ENCODE measurements around the gene RPS6KL1.
A peak's percentile ranks its signal among the peaks of the same experiment; 100 is the strongest.

RPS6KL1 gene

DNA sequence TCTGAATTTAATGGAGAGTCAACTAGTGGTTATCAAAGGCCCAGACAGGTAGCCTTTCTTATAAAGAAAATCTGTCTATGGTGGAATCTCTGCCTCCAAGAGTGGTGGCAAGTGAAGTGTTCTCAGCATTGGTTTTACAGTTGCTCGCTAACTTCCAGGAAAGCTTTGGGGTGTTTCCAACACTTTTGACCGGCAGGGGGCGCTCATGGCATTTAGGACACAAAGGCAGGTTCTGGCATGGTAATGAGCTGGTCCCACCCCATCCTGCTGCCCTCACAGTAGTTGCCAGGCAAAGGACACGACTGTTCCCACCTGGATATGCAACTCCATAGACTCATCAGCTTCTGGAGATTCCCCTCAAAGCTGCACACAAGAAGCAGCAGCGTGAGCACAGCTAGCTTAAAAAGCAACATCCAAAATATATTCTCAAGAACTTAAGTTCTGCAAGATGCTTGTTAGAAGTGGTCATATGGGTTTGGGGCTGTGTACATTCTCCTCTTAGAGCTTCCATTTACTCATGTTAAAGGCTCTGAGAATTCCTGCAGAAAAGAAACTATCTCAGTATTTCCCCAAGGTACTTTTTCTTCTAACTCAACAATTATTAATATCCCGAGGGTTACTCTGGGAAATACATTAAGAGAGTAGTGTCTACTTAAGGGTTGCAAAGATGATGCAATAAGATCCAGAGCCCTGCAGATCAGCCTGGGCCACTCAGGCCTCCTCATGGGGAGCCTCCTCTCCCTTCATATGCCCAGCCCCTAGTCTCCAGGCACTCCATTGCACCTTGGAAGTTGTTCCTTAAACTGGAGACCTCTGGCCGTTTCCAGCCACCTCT lies 61.9 kb downstream of the RPS6KL1 start:
- no peak overlapping the region for H3K4me3 Mint-ChIP-seq
- H3K27me3 Mint-ChIP-seq: no peaks in the 10 kb centered on the region
- H3K36me3 Mint-ChIP-seq: no peaks in the 10 kb centered on the region
- ATAC-seq (ENCODE audit: low read depth) (peak; percentile 75), DNase-seq (ENCODE audit: low spot score in 2 of 2) (peak; percentile 89 to 93)
- H3K4me1 Mint-ChIP-seq: peaks cover 4% of the 10 kb centered on the region
- no peaks in the 10 kb centered on the region for H3K9me3 Mint-ChIP-seq
- H3K27ac Mint-ChIP-seq: no peak overlapping the region

DNA sequence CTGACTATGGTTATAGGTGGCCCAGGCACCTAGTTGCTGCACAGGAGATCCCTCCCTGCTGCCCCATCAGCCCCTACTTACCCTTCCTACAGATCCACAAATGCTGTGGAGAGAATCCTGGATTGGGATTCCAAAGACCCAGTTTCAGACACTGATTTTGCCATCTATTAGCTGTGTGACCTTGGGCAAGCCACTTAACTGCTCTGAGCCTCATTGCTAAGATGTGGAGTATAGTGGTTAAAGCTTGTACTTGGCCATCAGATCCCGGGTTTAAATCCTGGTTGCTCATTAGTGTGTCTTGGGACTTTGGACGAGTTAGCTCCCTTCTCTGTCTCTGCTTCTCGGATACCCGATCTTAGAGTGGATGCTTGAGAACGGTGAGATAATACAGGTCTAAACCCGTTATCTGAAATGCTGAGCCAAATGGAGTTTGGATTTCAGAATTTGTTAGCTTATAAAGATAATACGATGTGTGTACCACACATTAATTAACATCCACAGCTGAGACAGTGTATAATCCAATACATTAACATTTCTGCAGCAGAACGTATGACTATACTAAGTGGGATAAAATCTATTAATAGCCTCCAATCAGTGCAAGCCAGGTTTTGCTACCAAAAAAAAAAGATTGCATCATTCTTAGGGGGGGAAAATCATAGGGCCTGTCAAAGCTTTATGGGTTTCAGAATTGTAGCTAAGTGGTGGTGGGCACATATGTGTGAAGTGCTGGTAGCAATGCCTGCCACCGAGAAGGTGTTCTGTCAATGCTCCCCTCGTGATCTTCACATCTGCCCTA lies 63.1 kb downstream of the RPS6KL1 start:
- Mint-ChIP-seq H3K27ac (no peak overlapping the region), H3K27me3 (no peaks in the 10 kb centered on the region), H3K36me3 (no peaks in the 10 kb centered on the region), H3K4me3 (no peak overlapping the region), H3K9me3 (no peaks in the 10 kb centered on the region), H3K4me1 (peaks cover 9% of the 10 kb centered on the region)
- DNase-seq (ENCODE audit: low spot score in 2 of 2) (no peak), ATAC-seq (ENCODE audit: low read depth) (no peak)

DNA sequence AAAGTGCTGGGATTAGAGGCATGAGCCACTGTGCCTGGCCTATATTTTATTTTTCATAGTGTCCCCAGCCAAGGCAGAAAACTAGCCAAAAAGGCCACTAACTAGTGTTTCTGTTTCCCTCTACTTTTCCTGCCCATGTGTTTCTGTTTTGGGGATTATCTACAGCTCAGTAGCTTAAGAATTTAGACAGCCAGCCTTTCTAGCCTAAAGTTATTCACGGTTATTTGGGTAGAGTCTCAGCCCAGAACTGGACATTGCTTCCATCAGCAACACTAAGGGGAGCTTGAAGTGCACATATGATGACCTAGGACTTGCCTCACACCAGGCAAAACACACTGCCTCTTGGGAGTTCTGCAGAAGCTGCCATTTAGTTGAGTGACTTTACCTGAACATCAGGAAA lies 65.0 kb downstream of the RPS6KL1 start:
- H3K27ac Mint-ChIP-seq: no peak overlapping the region
- no peak overlapping the region for H3K4me3 Mint-ChIP-seq
- DNase-seq (ENCODE audit: low spot score in 2 of 2): no peak
- ATAC-seq (ENCODE audit: low read depth): no peak
- peaks cover 13% of the 10 kb centered on the region for H3K4me1 Mint-ChIP-seq
- H3K27me3 Mint-ChIP-seq: no peaks in the 10 kb centered on the region
- no peaks in the 10 kb centered on the region for H3K36me3 Mint-ChIP-seq
- H3K9me3 Mint-ChIP-seq: no peaks in the 10 kb centered on the region

DNA sequence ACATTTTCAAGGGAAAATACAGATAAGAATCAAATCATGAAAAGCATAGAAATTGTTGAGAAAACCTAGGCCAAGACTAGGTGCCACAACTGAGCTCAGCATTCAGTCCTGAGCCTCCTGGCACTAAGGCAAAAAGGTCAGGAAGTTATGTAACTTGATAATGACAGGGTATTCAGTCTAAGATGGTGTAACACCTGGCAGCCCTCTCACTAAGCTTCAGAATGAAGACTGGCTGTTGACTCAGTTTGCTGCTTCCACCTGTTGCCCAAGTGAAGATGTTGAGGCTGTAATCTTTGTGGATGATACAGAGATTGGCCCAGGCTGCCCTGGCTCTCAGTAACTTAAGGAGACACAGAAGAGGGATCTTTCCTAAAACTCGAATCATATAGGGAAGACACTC lies 66.7 kb downstream of the RPS6KL1 start:
- Mint-ChIP-seq H3K9me3 (no peaks in the 10 kb centered on the region), H3K4me3 (no peak overlapping the region), H3K4me1 (peaks cover 14% of the 10 kb centered on the region), H3K36me3 (no peaks in the 10 kb centered on the region), H3K27me3 (no peaks in the 10 kb centered on the region), H3K27ac (no peak overlapping the region)
- ATAC-seq (ENCODE audit: low read depth) (no peak), DNase-seq (ENCODE audit: low spot score in 2 of 2) (no peak)

DNA sequence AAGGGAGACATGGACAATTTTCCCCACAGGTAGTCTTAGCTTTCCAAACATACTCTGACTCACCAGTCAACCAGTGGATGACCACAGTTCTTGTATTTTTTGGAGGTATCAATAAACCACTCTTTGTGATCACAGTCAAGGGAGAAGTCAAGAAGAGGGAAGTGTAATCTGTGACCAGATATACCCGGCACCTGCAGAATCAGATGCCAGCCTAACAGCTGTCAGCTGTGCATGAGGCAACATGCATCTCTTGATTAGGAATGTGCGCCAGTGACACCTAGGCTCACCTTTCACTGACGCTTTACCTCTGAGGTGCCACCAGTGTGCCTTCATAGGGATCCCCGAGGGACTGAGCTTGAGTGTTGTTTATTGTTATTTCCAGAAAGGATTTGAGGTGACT lies 67.1 kb downstream of the RPS6KL1 start:
- Mint-ChIP-seq H3K36me3 (no peaks in the 10 kb centered on the region), H3K27me3 (no peaks in the 10 kb centered on the region), H3K27ac (peak overlapping the region; percentile 25), H3K4me3 (no peak overlapping the region), H3K9me3 (no peaks in the 10 kb centered on the region), H3K4me1 (peaks cover 14% of the 10 kb centered on the region)
- ATAC-seq (ENCODE audit: low read depth): peak; percentile 84
- DNase-seq (ENCODE audit: low spot score in 2 of 2): no peak

DNA sequence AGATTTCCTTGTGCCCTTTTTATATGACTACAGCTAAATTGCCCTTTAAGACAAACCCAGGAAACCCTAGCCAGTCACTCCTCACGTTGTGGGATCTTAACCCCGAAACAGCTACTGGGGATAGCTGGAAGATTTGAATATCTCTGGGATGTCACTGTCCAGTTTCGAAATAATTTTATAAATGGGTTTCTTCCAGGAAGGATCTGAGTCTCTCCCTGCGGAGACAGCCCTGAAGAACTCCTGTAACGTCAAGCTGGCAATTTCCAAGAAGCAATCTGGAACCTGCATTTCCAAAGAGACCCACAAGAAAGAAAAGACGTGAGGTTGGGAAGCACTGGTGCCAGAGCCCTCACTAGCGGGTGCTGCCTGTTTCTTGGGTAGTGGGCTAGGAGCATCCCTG lies 68.0 kb downstream of the RPS6KL1 start:
- Mint-ChIP-seq H3K9me3 (no peaks in the 10 kb centered on the region), H3K27ac (no peak overlapping the region), H3K27me3 (no peaks in the 10 kb centered on the region), H3K36me3 (no peaks in the 10 kb centered on the region), H3K4me3 (no peak overlapping the region), H3K4me1 (peaks cover 14% of the 10 kb centered on the region)
- no peak for DNase-seq (ENCODE audit: low spot score in 2 of 2)
- ATAC-seq (ENCODE audit: low read depth): no peak

Data from memory B cell (primary cell).